GM18499 (cell line): ENCODE measurements around the gene CLCN1.

Experiments used
- ATAC-seq: cut with Tn5 transposase; IDR thresholded peaks from one replicate; pipeline ENCODE4 v1.9.1; 2021; ENCODE audit warnings: moderate number of reproducible peaks; ENCODE audit not compliant: insufficient read depth, unreplicated experiment

Gene CLCN1

DNA sequence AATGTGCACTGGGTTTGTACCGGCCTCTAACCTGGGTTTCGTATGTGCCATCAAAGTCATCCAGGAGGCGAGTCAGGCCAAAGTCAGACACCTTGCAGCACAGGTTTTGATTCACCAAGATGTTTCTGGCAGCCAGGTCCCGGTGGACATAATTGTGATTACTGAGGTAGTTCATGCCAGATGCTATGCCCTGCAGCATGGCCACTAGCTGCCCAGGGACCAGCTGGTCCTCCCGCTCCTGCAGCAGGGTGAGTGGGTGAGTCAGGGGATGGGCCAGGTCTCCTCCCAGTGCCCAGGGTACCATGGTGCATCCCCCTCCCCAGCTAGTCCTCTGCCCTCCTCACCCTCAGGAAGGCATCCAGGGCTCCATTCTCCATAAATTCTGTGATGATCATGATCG is 78.9 kb downstream of the CLCN1 start:
- ATAC-seq: no peak

DNA sequence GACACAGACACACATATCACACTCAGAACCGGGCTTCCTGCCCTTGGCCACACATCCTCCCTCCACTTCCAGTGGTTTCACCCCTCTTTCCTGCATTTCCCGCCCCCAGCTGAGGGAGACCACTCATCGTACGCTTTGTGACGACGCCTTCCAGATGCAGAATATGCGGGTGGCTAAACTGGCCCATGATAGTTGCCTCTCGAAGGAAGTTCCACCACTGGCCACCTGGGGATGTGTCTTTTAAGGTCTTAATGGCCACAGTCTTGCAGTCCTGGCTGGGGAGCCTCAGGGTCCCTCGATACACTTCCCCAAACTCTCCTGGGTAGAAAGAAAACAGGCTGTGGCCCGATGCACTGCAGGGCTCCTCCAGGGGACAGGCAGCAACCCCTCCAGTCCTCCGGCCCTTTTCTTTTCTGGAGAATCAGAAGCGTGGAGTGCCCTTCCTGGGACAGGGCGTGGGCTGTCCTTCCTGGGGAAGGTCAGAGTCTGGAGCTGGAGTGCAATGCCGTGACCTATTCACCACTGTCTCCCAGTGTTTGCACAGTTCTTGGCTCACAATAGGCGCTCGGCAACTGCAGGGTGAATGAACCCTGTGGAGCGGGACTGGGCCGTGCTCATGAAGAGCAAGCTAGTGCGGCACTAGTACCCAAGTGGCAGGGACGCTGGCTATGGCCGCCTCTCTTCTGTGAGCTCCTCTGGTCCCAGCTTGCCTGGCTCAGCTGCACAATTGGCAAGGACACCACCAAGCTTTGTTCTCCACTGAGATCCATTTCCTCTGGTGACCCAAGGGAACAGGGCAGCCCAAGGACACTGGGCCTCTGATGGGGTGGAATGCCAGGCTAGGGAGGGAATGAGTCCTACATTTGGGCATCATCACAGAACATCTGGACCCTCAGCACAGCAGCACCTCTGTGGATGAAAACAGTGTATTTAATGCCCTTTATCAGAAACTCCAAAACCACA is 79.6 kb downstream of the CLCN1 start:
- ATAC-seq: no peak

DNA sequence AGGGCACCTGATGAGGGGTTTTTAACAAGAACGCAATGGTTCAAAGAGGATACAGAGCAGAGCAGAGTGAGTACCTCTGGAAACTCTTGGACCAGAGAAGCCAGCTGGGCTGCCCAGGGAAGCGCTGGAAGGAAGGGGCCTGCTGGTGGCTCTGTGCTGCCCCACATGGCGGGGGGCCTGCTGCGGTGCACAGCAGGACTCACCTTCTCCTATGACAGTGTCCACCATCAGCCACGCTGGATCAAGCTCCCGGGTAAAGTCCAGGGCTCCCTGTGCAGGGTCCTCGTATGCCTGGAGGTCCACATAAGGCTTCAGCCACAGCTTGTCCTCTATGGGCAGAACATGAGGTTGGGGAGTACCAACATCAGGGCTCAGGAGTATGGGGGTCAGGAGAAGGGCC is 80.3 kb downstream of the CLCN1 start:
- ATAC-seq: no peak

DNA sequence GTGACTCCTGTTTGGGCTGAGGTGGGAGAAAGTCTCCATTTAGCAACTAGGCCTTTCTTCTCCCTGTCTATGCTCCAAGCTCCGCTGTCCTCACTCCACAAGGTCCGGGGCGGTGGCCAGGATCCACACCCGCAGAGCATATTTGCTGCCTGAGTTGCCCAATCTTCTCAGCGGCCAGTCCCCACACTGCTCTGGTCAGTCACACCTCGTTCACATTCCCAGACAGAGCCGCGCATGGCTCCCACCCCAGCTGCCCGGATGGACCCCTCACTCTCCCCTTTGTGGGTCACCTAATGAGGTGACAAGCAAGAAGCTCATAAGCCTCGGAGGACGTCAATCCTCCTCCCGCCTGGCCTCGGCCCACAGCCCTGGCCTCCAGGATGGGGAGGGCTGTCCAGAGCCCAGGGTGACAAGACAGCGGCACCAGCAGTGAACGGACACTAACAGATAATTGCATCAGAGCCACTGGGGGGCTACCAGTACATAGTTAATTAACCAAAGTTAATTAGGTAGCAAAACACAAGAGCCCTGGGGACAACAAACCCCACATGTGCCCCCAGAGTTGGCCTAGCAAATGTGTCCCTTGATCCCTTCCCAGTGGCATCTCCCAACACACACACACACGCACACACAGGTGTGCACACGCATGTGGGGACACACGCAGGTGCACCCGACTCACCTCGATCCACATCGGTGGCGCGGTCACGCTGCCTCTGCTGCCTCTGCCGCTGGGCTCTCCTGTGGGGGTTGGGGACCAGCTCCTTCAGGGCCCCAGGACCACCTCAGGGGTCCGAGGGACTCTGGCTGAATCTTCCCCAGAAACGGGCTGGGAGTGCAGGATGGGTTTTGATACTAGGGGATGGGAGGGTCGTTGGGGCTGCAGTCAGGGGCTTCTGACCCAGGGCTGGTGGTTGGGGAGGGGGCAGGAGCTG is 81.0 kb downstream of the CLCN1 start:
- no peak for ATAC-seq

GRCh38 chr7:143397710-143398530 is 82.0 kb downstream of the CLCN1 start:
- no peak for ATAC-seq

DNA sequence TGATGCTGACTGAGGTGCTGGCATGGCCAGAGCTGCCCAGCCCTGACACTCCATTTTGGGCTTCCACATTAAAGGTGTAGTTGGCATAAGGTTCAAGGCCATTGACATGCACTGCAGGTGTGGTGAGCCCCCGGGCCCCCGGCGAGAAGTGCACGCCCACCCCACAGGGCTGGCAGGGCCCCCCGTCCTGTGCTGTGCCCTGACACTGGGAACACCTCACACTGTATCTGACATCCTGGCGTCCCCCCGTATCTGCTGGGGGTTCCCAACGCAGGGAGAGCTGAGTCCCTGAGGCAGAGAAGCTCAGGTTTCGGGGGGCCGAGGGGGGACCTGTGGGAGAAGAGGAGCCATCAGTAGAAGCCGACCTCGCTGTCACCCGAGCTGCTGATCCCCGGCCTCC is 82.7 kb downstream of the CLCN1 start:
- no peak for ATAC-seq

DNA sequence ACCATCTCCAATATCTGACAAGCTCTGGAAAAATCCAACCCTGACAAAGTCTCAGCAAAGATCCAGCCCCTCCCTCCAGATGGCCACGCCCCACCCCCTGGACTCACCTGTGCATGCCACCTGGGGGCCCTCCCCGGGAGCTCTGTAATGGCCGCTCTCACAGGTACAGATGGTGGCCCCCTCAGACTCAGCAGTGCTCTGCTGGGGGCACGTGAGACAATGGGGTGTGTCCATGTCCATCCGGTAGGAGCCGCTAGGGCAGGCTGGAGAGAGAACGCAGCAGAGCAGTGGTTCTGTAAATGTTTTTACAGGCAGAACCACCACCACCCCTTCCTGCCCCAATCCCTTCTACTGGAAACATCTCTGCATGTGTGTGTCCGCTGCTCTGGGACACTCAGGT is 83.2 kb downstream of the CLCN1 start:
- no peak for ATAC-seq

DNA sequence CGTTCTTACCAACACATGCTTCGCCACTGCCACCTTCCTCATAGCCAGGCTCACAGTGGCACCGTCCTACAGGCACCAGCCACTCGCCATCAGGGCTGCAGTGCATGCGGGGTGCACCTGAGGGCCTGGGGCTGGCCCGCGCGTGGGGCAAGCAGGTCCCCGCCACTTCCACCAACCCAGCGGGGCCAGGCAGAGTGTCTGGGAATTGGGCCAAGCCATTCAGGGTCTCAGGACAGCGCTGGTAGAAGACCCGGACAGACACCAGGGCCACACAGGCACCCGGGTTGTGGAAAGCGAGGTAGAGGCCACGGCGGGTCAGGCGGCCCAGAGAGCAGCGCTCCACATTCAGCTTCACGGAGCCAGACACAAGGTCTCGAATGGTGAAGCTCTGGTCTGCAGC is 83.7 kb downstream of the CLCN1 start:
- no peak for ATAC-seq

DNA sequence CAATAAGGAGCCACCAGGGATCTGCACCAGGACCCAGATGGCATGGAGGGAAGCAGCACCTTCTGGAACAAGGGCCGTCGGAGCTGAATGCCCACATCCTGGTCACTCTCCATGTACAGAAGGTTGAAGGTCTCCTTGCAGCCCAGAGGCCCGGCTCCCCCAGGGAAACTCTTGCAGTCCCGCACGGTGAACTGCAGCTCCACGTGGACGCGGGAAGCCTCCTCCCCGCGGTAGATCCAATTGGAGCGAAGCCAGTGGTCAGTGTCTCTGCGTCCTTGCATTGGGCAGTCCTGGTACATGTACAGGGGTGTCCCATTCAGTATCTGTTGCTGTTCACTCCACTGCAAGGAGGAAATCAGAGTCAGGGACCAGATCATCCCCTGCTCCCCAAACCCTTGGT is 85.4 kb downstream of the CLCN1 start:
- ATAC-seq: no peak
